Prostate gland (tissue), 2 donors: ENCODE measurements around the gene PNLIPRP1.

ENCODE experiments used
- POLR2AphosphoS5 ChIP-seq: sonication (generic); formaldehyde crosslinking; IDR thresholded peaks from one replicate; pipeline ENCODE4 v1.6.1; 2017; ENCODE audit warnings: antibody characterized with exemption
- TF ChIP-seq, protein P1 (sequence below), 4 experiments: fragments of 200-600 bp in 2 of 4; fragments of 450-650 bp in 2 of 4; sonication (generic) in 2 of 4; IDR thresholded peaks; 1 replicate in 3 of 4; 2 replicates in 1 of 4; pipeline ENCODE4 v1.5.1; 2016 to 2019; ENCODE audit warnings: antibody characterized with exemption in 4 of 4, mild to moderate bottlenecking in 2 of 4, moderate library complexity in 2 of 4

DNA sequence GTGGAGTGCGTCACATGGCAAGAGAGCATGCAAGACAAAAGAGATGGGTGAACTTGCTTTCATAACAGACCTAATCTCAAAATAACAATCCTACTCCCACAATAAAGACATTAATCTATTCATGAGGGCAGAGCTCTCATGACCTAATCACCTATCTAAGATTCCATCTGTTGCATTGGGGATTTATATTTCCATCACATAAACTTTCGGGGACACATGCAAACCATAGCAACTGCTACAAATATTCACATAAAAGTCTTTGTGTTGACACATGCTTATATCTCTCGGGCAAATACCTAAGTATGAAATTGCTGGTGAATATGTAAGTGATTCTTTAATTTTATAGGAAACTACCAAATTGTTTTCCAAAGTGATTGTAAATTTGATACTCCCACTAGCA lies 16.0 kb upstream of the PNLIPRP1 start:
- TF ChIP-seq, protein P1, sequence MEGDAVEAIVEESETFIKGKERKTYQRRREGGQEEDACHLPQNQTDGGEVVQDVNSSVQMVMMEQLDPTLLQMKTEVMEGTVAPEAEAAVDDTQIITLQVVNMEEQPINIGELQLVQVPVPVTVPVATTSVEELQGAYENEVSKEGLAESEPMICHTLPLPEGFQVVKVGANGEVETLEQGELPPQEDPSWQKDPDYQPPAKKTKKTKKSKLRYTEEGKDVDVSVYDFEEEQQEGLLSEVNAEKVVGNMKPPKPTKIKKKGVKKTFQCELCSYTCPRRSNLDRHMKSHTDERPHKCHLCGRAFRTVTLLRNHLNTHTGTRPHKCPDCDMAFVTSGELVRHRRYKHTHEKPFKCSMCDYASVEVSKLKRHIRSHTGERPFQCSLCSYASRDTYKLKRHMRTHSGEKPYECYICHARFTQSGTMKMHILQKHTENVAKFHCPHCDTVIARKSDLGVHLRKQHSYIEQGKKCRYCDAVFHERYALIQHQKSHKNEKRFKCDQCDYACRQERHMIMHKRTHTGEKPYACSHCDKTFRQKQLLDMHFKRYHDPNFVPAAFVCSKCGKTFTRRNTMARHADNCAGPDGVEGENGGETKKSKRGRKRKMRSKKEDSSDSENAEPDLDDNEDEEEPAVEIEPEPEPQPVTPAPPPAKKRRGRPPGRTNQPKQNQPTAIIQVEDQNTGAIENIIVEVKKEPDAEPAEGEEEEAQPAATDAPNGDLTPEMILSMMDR (IDR thresholded peaks at IDR 0.05), result no peak
- no peak for TF ChIP-seq POLR2AphosphoS5
